ENCODE measurements around the gene DNAJC8. TPM values are rescaled to one million over a fixed set of nuclear protein-coding genes. Genes with fewer than 3 reads are reported as not detected.

The DNAJC8 gene
- total RNA-seq, 1 donor from 2014 or later, result 61.2 TPM

- intact Hi-C loops (cut with DNase I), result no loop called here
- DNase-seq (ENCODE audit: missing footprints) (no peak), ATAC-seq (no peak)
Measured at GRCh38 chr1:28190337-28190979, 42.4 kb downstream of the DNAJC8 start.

- intact Hi-C loops (cut with DNase I), result no loop called here
Measured at GRCh38 chr1:28185071-28185470, 47.8 kb downstream of the DNAJC8 start.

GRCh38 chr1:28180306-28181305 lies 52.2 kb downstream of the DNAJC8 start:
- intact Hi-C loops (cut with DNase I), result no loop called here
- ATAC-seq, result no peak
- no peak for DNase-seq (ENCODE audit: missing footprints)

More at GRCh38 chr1:28185071-28185470, 47.8 kb downstream of the DNAJC8 start:
- DNase-seq (ENCODE audit: missing footprints), result no peak
- no peak for ATAC-seq

GRCh38 chr1:28178690-28179485 lies 53.9 kb downstream of the DNAJC8 start:
- DNase-seq (ENCODE audit: missing footprints) (no peak), ATAC-seq (no peak)
- intact Hi-C loops (cut with DNase I), result no loop called here

GRCh38 chr1:28176492-28177470 lies 56.0 kb downstream of the DNAJC8 start, which contains the start of gene PTAFR:
Gene PTAFR, minus strand, starts transcription at chr1:28176690. Its CDS starts 25,669 bp downstream, at chr1:28151021.
- DNase-seq (ENCODE audit: missing footprints) (peak; percentile 80), ATAC-seq (peak; percentile 43)
- intact Hi-C loops (cut with DNase I), result no loop called here

- intact Hi-C loops (cut with DNase I), result no loop called here
- ATAC-seq (no peak), DNase-seq (ENCODE audit: missing footprints) (no peak)
Measured at GRCh38 chr1:28175955-28176485, 56.8 kb downstream of the DNAJC8 start.

- no peak for DNase-seq (ENCODE audit: missing footprints)
- ATAC-seq, result no peak
- intact Hi-C loops (cut with DNase I), result no loop called here
Measured at GRCh38 chr1:28173980-28174297, 58.9 kb downstream of the DNAJC8 start.

- intact Hi-C loops (cut with DNase I), result no loop called here
- DNase-seq (ENCODE audit: missing footprints) (no peak), ATAC-seq (no peak)
Measured at GRCh38 chr1:28173151-28173979, 59.5 kb downstream of the DNAJC8 start.

- intact Hi-C loops (cut with DNase I), result no loop called here
- ATAC-seq, result peak; percentile 55
- no peak for DNase-seq (ENCODE audit: missing footprints)
Measured at GRCh38 chr1:28172713-28173150, 60.1 kb downstream of the DNAJC8 start.

- no peak for DNase-seq (ENCODE audit: missing footprints)
- intact Hi-C loops (cut with DNase I), result no loop called here
- ATAC-seq, result no peak
Measured at GRCh38 chr1:28171246-28171645, 61.6 kb downstream of the DNAJC8 start.

- intact Hi-C loops (cut with DNase I), result no loop called here
- ATAC-seq, result no peak
- DNase-seq (ENCODE audit: missing footprints), result no peak
Measured at GRCh38 chr1:28170001-28170596, 62.7 kb downstream of the DNAJC8 start.

GRCh38 chr1:28163496-28164161 lies 69.2 kb downstream of the DNAJC8 start:
- no peak for ATAC-seq
- no peak for DNase-seq (ENCODE audit: missing footprints)

GRCh38 chr1:28162151-28162550 lies 70.7 kb downstream of the DNAJC8 start:
- DNase-seq (ENCODE audit: missing footprints) (no peak), ATAC-seq (no peak)
- intact Hi-C loops (cut with DNase I), result no loop called here

More at GRCh38 chr1:28163496-28164161, 69.2 kb downstream of the DNAJC8 start:
- intact Hi-C loops (cut with DNase I), result no loop called here

GRCh38 chr1:28161751-28162150 lies 71.1 kb downstream of the DNAJC8 start:
- intact Hi-C loops (cut with DNase I), result no loop called here
- ATAC-seq (no peak), DNase-seq (ENCODE audit: missing footprints) (no peak)

GRCh38 chr1:28160782-28161266 lies 72.0 kb downstream of the DNAJC8 start:
- intact Hi-C loops (cut with DNase I), result no loop called here
- ATAC-seq, result no peak

GRCh38 chr1:28159680-28160079 lies 73.1 kb downstream of the DNAJC8 start:
- DNase-seq (ENCODE audit: missing footprints), result no peak
- intact Hi-C loops (cut with DNase I), result no loop called here
- ATAC-seq, result no peak

More at GRCh38 chr1:28160782-28161266, 72.0 kb downstream of the DNAJC8 start:
- no peak for DNase-seq (ENCODE audit: missing footprints)
